Astrocyte of the cerebellum (primary cell): Measurements from ENCODE around the gene TMPRSS11F.

Experiments
- DNase-seq: peaks from one replicate; pipeline ENCODE4 v3.0.0-alpha.2; 2011; ENCODE audit warnings: low read depth
- H3K4me3 ChIP-seq: 2 replicates; pipeline ENCODE4 v1.5.1; 2011; ENCODE audit warnings: mild to moderate bottlenecking, low read depth, low read length, moderate library complexity
- in situ Hi-C: cut with HindIII; loops from 2 replicates; pipeline ENCODE4 v1.10.0; 2017; ENCODE audit warnings: low sequenced_read_pairs
- TF ChIP-seq, protein P1 (sequence below): IDR thresholded peaks from 2 replicates; pipeline ENCODE4 v1.5.1; 2012; ENCODE audit warnings: low read length, low read depth, moderate library complexity, mild to moderate bottlenecking; ENCODE audit errors: missing control alignments

The TMPRSS11F gene

DNA sequence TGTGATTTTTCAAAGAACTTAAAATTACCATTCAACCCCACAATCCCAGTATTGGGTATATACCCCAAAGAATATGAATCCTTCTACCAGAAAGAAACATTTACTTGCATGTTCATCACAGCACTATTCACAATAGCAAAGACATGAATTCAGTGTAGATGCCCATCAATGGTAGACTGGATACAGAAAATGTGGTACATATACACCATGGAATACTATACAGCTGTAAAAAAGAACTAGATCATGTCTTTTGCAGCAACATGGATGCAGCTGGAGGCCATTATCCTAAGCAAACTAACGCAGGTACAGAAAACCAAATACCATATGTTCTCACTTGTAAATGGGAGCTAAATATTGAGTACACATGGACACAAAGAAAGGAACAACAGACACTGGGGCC, 34.1 kb upstream of the TMPRSS11F start:
- TF ChIP-seq, protein P1, sequence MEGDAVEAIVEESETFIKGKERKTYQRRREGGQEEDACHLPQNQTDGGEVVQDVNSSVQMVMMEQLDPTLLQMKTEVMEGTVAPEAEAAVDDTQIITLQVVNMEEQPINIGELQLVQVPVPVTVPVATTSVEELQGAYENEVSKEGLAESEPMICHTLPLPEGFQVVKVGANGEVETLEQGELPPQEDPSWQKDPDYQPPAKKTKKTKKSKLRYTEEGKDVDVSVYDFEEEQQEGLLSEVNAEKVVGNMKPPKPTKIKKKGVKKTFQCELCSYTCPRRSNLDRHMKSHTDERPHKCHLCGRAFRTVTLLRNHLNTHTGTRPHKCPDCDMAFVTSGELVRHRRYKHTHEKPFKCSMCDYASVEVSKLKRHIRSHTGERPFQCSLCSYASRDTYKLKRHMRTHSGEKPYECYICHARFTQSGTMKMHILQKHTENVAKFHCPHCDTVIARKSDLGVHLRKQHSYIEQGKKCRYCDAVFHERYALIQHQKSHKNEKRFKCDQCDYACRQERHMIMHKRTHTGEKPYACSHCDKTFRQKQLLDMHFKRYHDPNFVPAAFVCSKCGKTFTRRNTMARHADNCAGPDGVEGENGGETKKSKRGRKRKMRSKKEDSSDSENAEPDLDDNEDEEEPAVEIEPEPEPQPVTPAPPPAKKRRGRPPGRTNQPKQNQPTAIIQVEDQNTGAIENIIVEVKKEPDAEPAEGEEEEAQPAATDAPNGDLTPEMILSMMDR = no peak
- in situ Hi-C loops = no loop called here
- H3K4me3 ChIP-seq = no peak overlapping the region
- DNase-seq = no peak

DNA sequence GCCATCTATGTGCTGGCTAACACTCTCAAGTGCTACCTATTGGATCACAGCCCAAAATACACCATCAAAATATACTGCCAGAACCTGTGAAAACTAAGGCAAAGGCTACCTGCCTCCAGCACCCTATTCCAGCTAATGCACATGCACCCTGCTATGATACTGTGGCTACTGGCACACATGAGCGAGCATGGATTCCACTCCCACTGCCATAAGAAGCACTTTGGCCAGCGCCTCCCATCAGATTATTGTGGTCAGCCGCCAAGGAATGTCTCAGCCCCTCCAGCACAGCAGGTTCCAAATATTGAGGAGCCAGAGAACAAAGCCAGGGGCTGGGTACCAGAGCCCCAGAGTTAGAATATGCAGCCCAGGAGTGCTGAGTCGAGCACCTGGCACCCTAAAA, 32.5 kb upstream of the TMPRSS11F start:
- no peak overlapping the region for H3K4me3 ChIP-seq
- in situ Hi-C loops = no loop called here
- DNase-seq = no peak
- TF ChIP-seq, protein P1 = no peak

DNA sequence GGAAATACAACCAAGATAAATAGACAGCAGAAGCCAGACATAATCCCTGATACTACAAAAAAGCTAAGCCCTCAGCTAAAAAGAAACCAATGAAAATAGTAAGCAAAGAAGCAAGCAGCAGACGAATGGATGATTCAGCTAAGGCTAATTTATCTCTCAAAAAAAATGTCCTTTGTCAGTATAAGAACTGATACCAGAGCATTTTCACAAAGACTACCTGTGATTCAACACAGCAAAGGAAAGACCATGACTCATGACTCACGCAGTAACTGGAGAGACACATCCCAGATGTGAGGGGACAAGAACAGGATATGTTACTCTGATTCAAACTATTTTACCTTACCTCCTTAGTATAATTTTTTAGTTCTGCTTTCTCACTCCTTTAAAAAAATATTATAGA, 22.7 kb upstream of the TMPRSS11F start:
- TF ChIP-seq, protein P1 = no peak
- in situ Hi-C loops = no loop called here
- H3K4me3 ChIP-seq = no peak overlapping the region
- no peak for DNase-seq

DNA sequence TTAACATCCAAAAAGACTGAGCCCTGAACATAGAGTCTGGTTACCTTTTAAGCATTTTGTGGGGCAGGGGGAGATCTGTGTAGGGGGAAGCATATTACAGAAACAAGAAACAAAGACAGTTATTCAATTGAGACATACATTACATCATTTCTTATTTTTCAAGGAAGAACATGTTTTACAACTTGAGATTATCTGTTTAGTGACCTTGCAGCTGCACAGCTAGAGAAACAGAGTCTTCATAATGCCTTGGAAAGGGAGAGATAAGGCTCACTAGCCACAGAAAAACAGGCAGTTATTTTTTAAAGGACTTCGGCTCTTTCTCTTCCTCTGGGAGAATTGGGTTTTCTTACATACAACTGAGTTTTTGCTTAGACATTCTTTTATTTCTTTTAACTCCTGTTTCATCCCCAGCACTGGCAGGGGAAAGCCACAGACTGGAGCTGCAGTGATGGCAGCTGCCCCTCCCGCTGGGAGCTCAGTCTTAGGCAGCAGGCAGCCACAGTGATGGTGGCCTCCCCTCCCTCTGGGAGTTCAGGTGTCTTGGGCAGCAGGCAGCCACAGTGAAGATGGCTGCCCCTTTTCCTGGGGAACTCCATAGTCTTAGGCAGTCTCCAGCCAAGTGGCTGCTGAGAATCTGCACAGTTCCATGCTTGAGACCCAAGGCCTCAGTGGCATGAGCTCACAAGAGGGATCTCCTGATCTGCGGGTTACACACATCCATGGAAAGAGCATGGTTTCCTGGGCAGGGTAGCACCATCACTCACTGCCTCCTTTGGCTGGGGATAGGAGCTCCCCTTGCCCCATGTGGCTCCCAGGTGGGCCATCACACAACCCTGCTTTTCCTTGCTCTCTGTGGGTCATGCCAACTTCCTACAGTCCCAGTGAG, 19.4 kb upstream of the TMPRSS11F start:
- TF ChIP-seq, protein P1 = no peak
- H3K4me3 ChIP-seq = no peak overlapping the region
- DNase-seq = no peak
- in situ Hi-C loops = no loop called here

DNA sequence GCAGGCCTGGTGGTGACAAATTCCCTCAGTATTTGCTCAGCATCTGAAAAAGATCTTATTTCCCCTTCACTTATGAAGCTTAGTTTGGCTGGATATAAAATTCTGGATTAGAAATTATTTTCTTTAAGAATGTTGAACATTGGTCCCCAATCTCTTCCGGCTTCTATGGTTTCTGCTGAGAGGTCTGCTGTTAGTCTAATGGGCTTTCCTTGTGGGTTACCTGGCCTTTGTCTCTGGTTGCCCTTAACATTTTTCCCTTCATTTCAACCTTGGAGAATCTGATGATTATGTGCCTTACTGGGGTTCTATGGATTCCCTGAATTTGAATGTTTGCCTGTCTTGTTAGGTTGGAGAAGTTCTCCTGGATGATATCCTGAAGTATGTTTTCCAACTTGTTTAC, 17.4 kb upstream of the TMPRSS11F start:
- no peak for DNase-seq
- TF ChIP-seq, protein P1 = no peak
- in situ Hi-C loops = no loop called here
- no peak overlapping the region for H3K4me3 ChIP-seq

DNA sequence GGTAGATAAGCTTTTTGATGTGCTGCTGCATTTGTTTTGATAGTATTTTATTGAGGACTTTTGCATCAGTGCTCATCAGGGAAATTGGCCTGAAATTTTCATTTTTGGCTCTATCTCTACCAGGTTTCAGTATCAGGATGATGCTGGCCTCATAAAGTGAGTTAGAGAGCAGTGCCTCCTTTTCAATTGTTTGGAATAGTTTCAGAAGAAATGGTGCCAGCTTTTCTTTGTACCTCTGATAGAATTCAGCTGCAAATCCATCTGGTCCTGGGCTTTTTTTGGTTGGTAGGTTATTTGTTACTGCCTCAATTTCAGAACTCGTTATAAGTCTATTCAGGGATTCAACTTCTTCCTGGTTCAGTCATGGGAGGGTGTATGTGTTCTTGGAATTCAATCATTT, 15.6 kb upstream of the TMPRSS11F start:
- in situ Hi-C loops = no loop called here
- H3K4me3 ChIP-seq = no peak overlapping the region
- DNase-seq = no peak
- TF ChIP-seq, protein P1 = no peak
